Left lung (tissue), 10 donors: ENCODE results near the gene DOCK8. TPM values are rescaled to one million over a fixed set of nuclear protein-coding genes. Genes with fewer than 3 reads are reported as not detected.

Experiments used
- ATAC-seq: fragments of 200-7000 bp; cut with Tn5 transposase; one replicate; pipeline ENCODE4 v1.9.1; 2020; ENCODE audit warnings: moderate library complexity
- DNase-seq, 4 donors: peaks; one replicate each; pipeline ENCODE4 v3.0.0-alpha.2; 2013 to 2020
- H3K27ac ChIP-seq, 2 donors: fragments of 200-600 bp; sonication (generic) in 1 of 2; one replicate each; pipeline versions ENCODE4 v1.5.0 to v1.8.0; 2020 to 2021
- H3K27me3 ChIP-seq, 2 donors: fragments of 200-600 bp; sonication (generic) in 1 of 2; one replicate each; pipeline versions ENCODE4 v1.5.0 to v1.8.0; 2020 to 2021
- H3K36me3 ChIP-seq, 2 donors: fragments of 200-600 bp; sonication (generic) in 1 of 2; one replicate each; pipeline versions ENCODE4 v1.5.0 to v1.8.0; 2020 to 2021
- H3K4me1 ChIP-seq, 2 donors: fragments of 200-600 bp; one replicate each; pipeline ENCODE4 v1.8.0; 2021
- H3K4me3 ChIP-seq, 2 donors: fragments of 200-600 bp; sonication (generic) in 1 of 2; one replicate each; pipeline versions ENCODE4 v1.5.0 to v1.8.0; 2020 to 2021; ENCODE audit warnings: mild to moderate bottlenecking in 1 of 2
- H3K9me3 ChIP-seq, 2 donors: fragments of 200-600 bp; sonication (generic) in 1 of 2; one replicate each; pipeline versions ENCODE4 v1.5.0 to v1.8.0; 2020 to 2021
- CTCF ChIP-seq, 2 donors: fragments of 200-600 bp; sonication (generic) in 1 of 2; IDR thresholded peaks; one replicate each; pipeline versions ENCODE4 v1.5.0 to v1.8.0; 2021; ENCODE audit warnings: antibody characterized with exemption in 2 of 2
- intact Hi-C, 2 donors: fragments of 100-400 bp; cut with DNase I; formaldehyde crosslinking; loops; one replicate each; pipeline versions ENCODE4 v1.11.2 to v1.14.2; 2022
- polyA plus RNA-seq, 6 donors: library from polyadenylated mRNA; unstranded; fragments of 120-200 nt; gene quantifications; one replicate each; pipeline ENCODE4 v1.2.1, GENCODE V29; 2013; ENCODE audit not compliant: insufficient read length in 6 of 6
- total RNA-seq, 2 donors: library from RNA; stranded (reverse); fragmentation: NEBNext Ultra II Directional; extraction: Animal tissue kit (Norgen Biotek cat#: 25700); gene quantifications; one replicate each; pipeline ENCODE4 v1.2.1, GENCODE V29; 2021
- donor health status: DM: no; HTN: yes; CAD: no.
- donor health status: DM: no; HTN: no; CAD: no.

The DOCK8 gene
- total and polyA plus RNA-seq, 8 donors = 5.9 to 95.9 (median 8.5) TPM

GRCh38 chr9:253539-253938 is 38.9 kb downstream of the DOCK8 start:
- peaks cover 0 to 26% of the 10 kb centered on the region in 2 donors for H3K4me1 ChIP-seq
- no peaks in the 10 kb centered on the region for H3K27me3 ChIP-seq
- no peak for ATAC-seq
- H3K4me3 ChIP-seq = no peak overlapping the region
- TF ChIP-seq CTCF (IDR thresholded peaks at IDR 0.05) = no peak
- intact Hi-C loops = no loop called here
- no peak for DNase-seq
- H3K36me3 ChIP-seq = no peaks in the 10 kb centered on the region
- H3K27ac ChIP-seq = no peak overlapping the region
- H3K9me3 ChIP-seq = no peaks in the 10 kb centered on the region

GRCh38 chr9:254516-254915 is 39.9 kb downstream of the DOCK8 start:
- Histone ChIP-seq H3K27me3 (no peaks in the 10 kb centered on the region), H3K36me3 (no peaks in the 10 kb centered on the region), H3K9me3 (no peaks in the 10 kb centered on the region), H3K27ac (no peak overlapping the region), H3K4me3 (no peak overlapping the region), H3K4me1 (peaks cover 0 to 23% of the 10 kb centered on the region in 2 donors)
- no peak for ATAC-seq
- intact Hi-C loops = no loop called here
- TF ChIP-seq CTCF (IDR thresholded peaks at IDR 0.05) = no peak
- DNase-seq = no peak

GRCh38 chr9:257957-258356 is 43.3 kb downstream of the DOCK8 start:
- H3K27me3 ChIP-seq = no peaks in the 10 kb centered on the region
- no peaks in the 10 kb centered on the region for H3K9me3 ChIP-seq
- ATAC-seq = peak; percentile 98
- intact Hi-C loops = no loop called here
- no peak overlapping the region for H3K4me3 ChIP-seq
- TF ChIP-seq CTCF (IDR thresholded peaks at IDR 0.05) = no peak
- H3K36me3 ChIP-seq = no peaks in the 10 kb centered on the region
- H3K4me1 ChIP-seq = peaks cover 0 to 18% of the 10 kb centered on the region in 2 donors
- peak in 2 of 4 donors; percentile 6 to 17 for DNase-seq
- peak overlapping the region in 1 of 2 donors; percentile 81 for H3K27ac ChIP-seq

- intact Hi-C loops = no loop called here
- TF ChIP-seq CTCF (IDR thresholded peaks at IDR 0.05) = no peak
- H3K4me1 ChIP-seq = peaks cover 0 to 18% of the 10 kb centered on the region in 2 donors
These were observed 45.0 kb downstream of the DOCK8 start for GRCh38 chr9:259405-260404.

GRCh38 chr9:264231-264630 is 49.6 kb downstream of the DOCK8 start:
- no peak overlapping the region for H3K27ac ChIP-seq
- peaks cover 0 to 21% of the 10 kb centered on the region in 2 donors for H3K4me1 ChIP-seq
- no peak overlapping the region for H3K4me3 ChIP-seq
- no peaks in the 10 kb centered on the region for H3K27me3 ChIP-seq
- intact Hi-C loops = no loop called here
- TF ChIP-seq CTCF (IDR thresholded peaks at IDR 0.05) = no peak
- H3K36me3 ChIP-seq = no peaks in the 10 kb centered on the region
- ATAC-seq (no peak), DNase-seq (no peak)
- no peaks in the 10 kb centered on the region for H3K9me3 ChIP-seq

More at GRCh38 chr9:259405-260404, 45.0 kb downstream of the DOCK8 start:
- Histone ChIP-seq H3K36me3 (no peaks in the 10 kb centered on the region), H3K27me3 (no peaks in the 10 kb centered on the region), H3K4me3 (no peak overlapping the region), H3K27ac (no peak overlapping the region), H3K9me3 (no peaks in the 10 kb centered on the region)
- no peak for ATAC-seq
- DNase-seq = no peak
